GM18858 (cell line): ENCODE measurements around the gene COPE.

Source experiments
- ATAC-seq: cut with Tn5 transposase; IDR thresholded peaks from one replicate; pipeline ENCODE4 v1.9.1; 2021; ENCODE audit not compliant: unreplicated experiment

The COPE gene

GRCh38 chr19:18853755-18854427, 65.3 kb downstream of the COPE start:
- no peak for ATAC-seq

GRCh38 chr19:18852648-18853047, 66.5 kb downstream of the COPE start:
- ATAC-seq, result no peak

- no peak for ATAC-seq
These were observed 67.4 kb downstream of the COPE start for GRCh38 chr19:18851673-18852325.

- ATAC-seq, result no peak
These were observed 68.5 kb downstream of the COPE start for GRCh38 chr19:18850471-18851375.

GRCh38 chr19:18849838-18850400, 69.3 kb downstream of the COPE start:
- ATAC-seq, result no peak
